Gastrocnemius medialis (tissue), 4 donors: ENCODE measurements around the gene TNN.
A peak's percentile ranks its signal among the peaks of the same experiment; 100 is the strongest.

Source experiments
- POLR2A ChIP-seq, 2 donors: fragments of 450-650 bp; IDR thresholded peaks; one replicate each; pipeline ENCODE4 v1.6.1; 2017; ENCODE audit warnings: antibody characterized with exemption in 2 of 2, mild to moderate bottlenecking in 2 of 2, moderate library complexity in 2 of 2
- TF ChIP-seq, protein P1 (sequence below), 5 experiments: fragments of 450-650 bp in 3 of 5; fragments of 200-600 bp in 2 of 5; sonication (generic) in 2 of 5; IDR thresholded peaks in 4 of 5; conservative IDR thresholded peaks in 1 of 5; 1 replicate in 4 of 5; 2 replicates in 1 of 5; pipeline ENCODE4 v1.5.1; 2016 to 2019; ENCODE audit warnings: antibody characterized with exemption in 5 of 5, mild to moderate bottlenecking in 3 of 5, moderate library complexity in 3 of 5

DNA sequence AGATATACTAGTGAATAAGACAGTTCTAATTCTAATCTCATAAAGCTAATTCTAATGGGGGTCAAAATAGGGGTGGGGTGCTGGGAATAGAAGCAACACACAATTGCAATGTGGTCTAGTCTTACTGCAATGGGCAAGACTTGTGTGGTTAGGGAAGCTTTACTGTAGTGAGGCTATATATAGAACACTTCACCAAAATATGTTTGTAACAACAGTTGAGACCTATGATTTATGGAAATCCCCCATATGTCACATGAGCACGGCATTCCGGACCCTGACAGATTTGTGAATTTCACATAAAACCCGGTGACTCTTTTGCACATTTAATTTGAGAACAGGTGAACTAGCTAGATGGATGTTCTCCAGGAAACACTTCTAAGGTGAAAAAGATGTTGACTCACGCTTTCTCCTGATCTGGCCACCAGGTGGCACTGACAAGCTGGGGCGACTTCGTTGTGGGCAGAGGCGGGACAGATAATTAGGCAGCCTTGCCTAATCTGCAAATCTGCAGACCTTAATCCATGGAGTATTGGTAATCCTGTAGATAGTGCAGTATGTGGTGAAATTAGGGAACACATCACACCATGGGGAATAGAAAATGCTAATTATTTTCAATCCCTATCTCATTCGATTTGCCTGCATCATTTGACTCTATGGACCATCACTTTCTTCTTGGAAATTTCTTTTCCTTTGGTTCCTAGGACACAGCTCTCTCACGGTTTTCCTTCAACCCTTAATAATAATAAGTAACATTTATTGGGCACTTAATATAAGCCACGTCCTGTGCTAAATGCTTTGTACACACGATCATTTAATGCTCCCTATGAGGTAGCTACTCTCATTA is 87.2 kb downstream of the TNN start:
- TF ChIP-seq POLR2A (IDR thresholded peaks at IDR 0.05), result no peak
- TF ChIP-seq, protein P1, sequence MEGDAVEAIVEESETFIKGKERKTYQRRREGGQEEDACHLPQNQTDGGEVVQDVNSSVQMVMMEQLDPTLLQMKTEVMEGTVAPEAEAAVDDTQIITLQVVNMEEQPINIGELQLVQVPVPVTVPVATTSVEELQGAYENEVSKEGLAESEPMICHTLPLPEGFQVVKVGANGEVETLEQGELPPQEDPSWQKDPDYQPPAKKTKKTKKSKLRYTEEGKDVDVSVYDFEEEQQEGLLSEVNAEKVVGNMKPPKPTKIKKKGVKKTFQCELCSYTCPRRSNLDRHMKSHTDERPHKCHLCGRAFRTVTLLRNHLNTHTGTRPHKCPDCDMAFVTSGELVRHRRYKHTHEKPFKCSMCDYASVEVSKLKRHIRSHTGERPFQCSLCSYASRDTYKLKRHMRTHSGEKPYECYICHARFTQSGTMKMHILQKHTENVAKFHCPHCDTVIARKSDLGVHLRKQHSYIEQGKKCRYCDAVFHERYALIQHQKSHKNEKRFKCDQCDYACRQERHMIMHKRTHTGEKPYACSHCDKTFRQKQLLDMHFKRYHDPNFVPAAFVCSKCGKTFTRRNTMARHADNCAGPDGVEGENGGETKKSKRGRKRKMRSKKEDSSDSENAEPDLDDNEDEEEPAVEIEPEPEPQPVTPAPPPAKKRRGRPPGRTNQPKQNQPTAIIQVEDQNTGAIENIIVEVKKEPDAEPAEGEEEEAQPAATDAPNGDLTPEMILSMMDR (IDR thresholded peaks at IDR 0.05 in 4 of 5, conservative IDR thresholded peaks at IDR 0.05 in 1 of 5), result peak; percentile 67 to 87 (median 83)
